K562 (cell line): ENCODE measurements around the gene RNF6. TPM values are rescaled to one million over a fixed set of nuclear protein-coding genes. Genes with fewer than 3 reads are reported as not detected.
A peak's percentile ranks its signal among the peaks of the same experiment; 100 is the strongest.

ENCODE experiments used
- ATAC-seq: fragments of 200-7000 bp; cut with Tn5 transposase; 3 replicates; pipeline ENCODE4 v1.9.1; 2020; ENCODE audit warnings: moderate library complexity
- BruUV-seq: library from RNA; stranded (reverse); fragments of 400-500 nt; replicated peaks from 2 replicates; lab custom pipeline; 2021; lab: Mats Ljungman, UMichigan
- CTCF ChIA-PET: fragments of 300-600 bp; formaldehyde crosslinking; extraction: SDS; loops from one replicate; lab custom pipeline; 2021; ENCODE audit warnings: low intra/inter-chr PET ratio; lab: Yijun Ruan, JAX
- POLR2A ChIA-PET: fragments of 300-600, 350-650 bp; sonication (Branson Sonifier 250); formaldehyde crosslinking; extraction: SDS; loops from one replicate; lab custom pipeline; 2021; ENCODE audit warnings: antibody characterized with exemption, inconsistent platforms; lab: Yijun Ruan, JAX
- DNase-seq, 4 experiments: peaks; one replicate each; pipeline versions ENCODE4 v3.0.0 to v3.0.0-alpha.2; 2011 to 2018; ENCODE audit warnings: low spot score in 3 of 4, mixed read lengths in 3 of 4; ENCODE audit errors: extremely low read depth in 1 of 4
- FAIRE-seq: peaks from 2 replicates; lab custom pipeline; 2011; peaks lifted over from hg19 to GRCh38; lab: Jason Lieb, UNC
- H2AFZ ChIP-seq: 2 replicates; pipeline ENCODE4 v1.6.0; 2011; ENCODE audit warnings: low read depth, low read length, control low read depth, inconsistent platforms
- H3K27ac ChIP-seq: fragments of 200-600 bp; 3 replicates; pipeline ENCODE4 v1.8.0; 2011; ENCODE audit warnings: low read depth, mild to moderate bottlenecking, control low read depth, inconsistent platforms, low read length, moderate library complexity, mixed read lengths; ENCODE audit errors: extremely low read depth
- H3K27me3 ChIP-seq, 2 experiments: fragments of 300-600 bp in 1 of 2; 2 replicates in 1 of 2; 3 replicates in 1 of 2; pipeline versions ENCODE4 v1.6.0 to v1.8.0; 2011; ENCODE audit warnings: inconsistent platforms in 2 of 2, low read length in 2 of 2, mild to moderate bottlenecking in 1 of 2, mixed read lengths in 1 of 2, moderate library complexity in 1 of 2; ENCODE audit not compliant: control insufficient read depth in 2 of 2, insufficient read depth in 2 of 2
- H3K36me3 ChIP-seq: fragments of 300-600 bp; 3 replicates; pipeline ENCODE4 v1.8.0; 2011; ENCODE audit warnings: mild to moderate bottlenecking, low read length, inconsistent platforms; ENCODE audit not compliant: control insufficient read depth, insufficient read depth
- H3K4me1 ChIP-seq, 2 experiments: fragments of 200-600 bp in 1 of 2; replicated peaks in 1 of 2; 2 replicates in 1 of 2; 3 replicates in 1 of 2; pipeline versions ENCODE4 v1.5.1 to v1.8.0; 2011; ENCODE audit warnings: inconsistent platforms in 2 of 2, low read length in 2 of 2, mild to moderate bottlenecking in 1 of 2, mixed read lengths in 1 of 2, moderate library complexity in 1 of 2; ENCODE audit not compliant: control insufficient read depth in 2 of 2, insufficient read depth in 2 of 2
- H3K4me2 ChIP-seq: 2 replicates; pipeline ENCODE4 v1.6.1; 2011; ENCODE audit warnings: low read length, control low read depth, inconsistent platforms, mixed read lengths; ENCODE audit not compliant: insufficient read depth
- H3K4me3 ChIP-seq: fragments of 200-600 bp; sonication (generic), shearing (Covaris generic); 2 replicates; pipeline ENCODE4 v1.5.1; 2016; ENCODE audit warnings: control low read depth, inconsistent platforms
- H3K79me2 ChIP-seq: fragments of 200-600 bp; 3 replicates; pipeline ENCODE4 v1.8.0; 2011; ENCODE audit warnings: low read length, inconsistent platforms; ENCODE audit not compliant: control insufficient read depth, insufficient read depth
- H3K9ac ChIP-seq, 2 experiments: 2 replicates each; pipeline versions ENCODE4 v1.6.0 to v1.6.1; 2011; ENCODE audit warnings: low read depth in 2 of 2, low read length in 2 of 2, control low read depth in 1 of 2, inconsistent platforms in 1 of 2, mild to moderate bottlenecking in 1 of 2, mixed read lengths in 1 of 2; ENCODE audit not compliant: insufficient read depth in 1 of 2
- H3K9me1 ChIP-seq: one replicate; pipeline ENCODE4 v1.6.0; 2011; ENCODE audit warnings: inconsistent platforms, mild to moderate bottlenecking, low read length, moderate library complexity; ENCODE audit not compliant: control insufficient read depth, insufficient read depth
- H3K9me3 ChIP-seq: replicated peaks from 2 replicates; pipeline ENCODE4 v1.5.1; 2011; ENCODE audit warnings: low read depth, low read length, inconsistent platforms; ENCODE audit not compliant: control insufficient read depth, insufficient read depth
- H4K20me1 ChIP-seq: replicated peaks from 2 replicates; pipeline ENCODE4 v1.6.1; 2011; ENCODE audit warnings: low read length, inconsistent platforms, mixed read lengths; ENCODE audit not compliant: control insufficient read depth, insufficient read depth
- WGBS: fragments of 100-300 bp; shearing (Covaris generic); methylation state at CpG from one replicate; pipeline ENCODE4 v1.1.6; 2016; ENCODE audit warnings: low coverage, mixed read lengths; ENCODE audit not compliant: insufficient coverage; ENCODE audit errors: missing lambda C conversion rate; 5-methylcytosine and 5-hydroxymethylcytosine counted together
- in situ Hi-C: fragments of 300-500 bp; cut with MboI; formaldehyde crosslinking; loops from 4 replicates; pipeline ENCODE4 v1.15.0; 2018; ENCODE audit warnings: inconsistent platforms, mixed read lengths
- intact Hi-C: fragments of 100-400 bp; cut with micrococcal nuclease; formaldehyde crosslinking; loops from 2 replicates; pipeline ENCODE4 v1.14.2; 2022
- polyA plus RNA-seq, 8 experiments: library from polyadenylated mRNA; depleted of rRNA in 4 of 8; stranded (reverse) in 5 of 8; unstranded in 3 of 8; fragments of >200 nt; fragmentation: Nextera tagmentation in 2 of 8; fragmentation: Illumina TruSeq in 1 of 8; extraction: Ambion mirVana in 2 of 8; extraction: Trizol in 1 of 8; gene quantifications; 2 replicates each; pipeline versions ENCODE4 v1.2.1 to v1.2.3, GENCODE V29; 2011 to 2014; ENCODE audit warnings: inconsistent platforms in 1 of 8, missing spikeins in 1 of 8
- total RNA-seq, 7 experiments: library from RNA; depleted of rRNA in 6 of 7; stranded (reverse); fragments of >200 nt in 6 of 7; fragmentation: Illumina TruSeq in 2 of 7; extraction: Trizol in 2 of 7; gene quantifications; 2 replicates each; pipeline versions ENCODE4 v1.2.1 to v1.2.3, GENCODE V29; 2011 to 2021; ENCODE audit warnings: low replicate concordance in 1 of 7
- TF ChIP-seq, protein P1 (sequence below): fragments of 450-650 bp; IDR thresholded peaks from 2 replicates; pipeline ENCODE4 v1.6.1; 2016
- TF ChIP-seq, protein P2 (sequence below), 2 experiments: fragments of 450-650 bp in 1 of 2; sonication (generic) in 1 of 2; formaldehyde crosslinking in 1 of 2; IDR thresholded peaks in 1 of 2; conservative IDR thresholded peaks in 1 of 2; 2 replicates each; pipeline versions ENCODE4 v1.6.1 to v1.8.1; 2016 to 2023; ENCODE audit warnings: mild to moderate bottlenecking in 2 of 2, moderate library complexity in 2 of 2, inconsistent platforms in 1 of 2, missing genetic modification reagents in 1 of 2

Gene RNF6
- total and polyA plus RNA-seq, 9 of the 15 experiments (the other 6 are each of a cell fraction or from before 2014, with no cell fraction given) = 12.0 to 31.4 (median 22.3) TPM

DNA sequence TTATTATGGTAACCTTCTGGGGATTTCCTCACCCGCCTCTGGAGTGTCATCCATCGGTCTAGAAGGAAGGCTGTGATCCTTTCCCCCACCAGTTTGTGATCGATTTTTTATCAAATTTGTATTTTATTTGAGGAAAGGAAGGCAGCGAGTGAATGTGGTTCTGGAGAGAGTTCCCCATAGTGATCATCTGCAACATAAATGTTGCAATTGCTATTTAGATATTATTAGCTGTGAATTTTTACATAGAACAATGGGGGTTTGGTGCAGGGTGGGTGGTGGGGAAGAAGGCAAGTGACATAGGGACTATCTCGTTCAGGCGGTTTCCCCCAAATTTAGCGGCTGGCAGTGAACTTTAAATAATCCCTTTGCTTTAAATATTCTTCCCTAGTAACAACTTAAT lies 33.0 kb upstream of the RNF6 start:
- FAIRE-seq = no peak
- POLR2A ChIA-PET = interaction anchor here (0.6 kb wide), 1 partner anchor 944 kb away, joined by 3 read pairs; no protein-coding TSS in a partner anchor
- ATAC-seq = no peak
- H3K36me3 ChIP-seq = no peaks in the 10 kb centered on the region
- no peak overlapping the region for H2AFZ ChIP-seq
- TF ChIP-seq, protein P1, sequence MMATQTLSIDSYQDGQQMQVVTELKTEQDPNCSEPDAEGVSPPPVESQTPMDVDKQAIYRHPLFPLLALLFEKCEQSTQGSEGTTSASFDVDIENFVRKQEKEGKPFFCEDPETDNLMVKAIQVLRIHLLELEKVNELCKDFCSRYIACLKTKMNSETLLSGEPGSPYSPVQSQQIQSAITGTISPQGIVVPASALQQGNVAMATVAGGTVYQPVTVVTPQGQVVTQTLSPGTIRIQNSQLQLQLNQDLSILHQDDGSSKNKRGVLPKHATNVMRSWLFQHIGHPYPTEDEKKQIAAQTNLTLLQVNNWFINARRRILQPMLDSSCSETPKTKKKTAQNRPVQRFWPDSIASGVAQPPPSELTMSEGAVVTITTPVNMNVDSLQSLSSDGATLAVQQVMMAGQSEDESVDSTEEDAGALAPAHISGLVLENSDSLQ = no peak
- TF ChIP-seq, protein P2, sequence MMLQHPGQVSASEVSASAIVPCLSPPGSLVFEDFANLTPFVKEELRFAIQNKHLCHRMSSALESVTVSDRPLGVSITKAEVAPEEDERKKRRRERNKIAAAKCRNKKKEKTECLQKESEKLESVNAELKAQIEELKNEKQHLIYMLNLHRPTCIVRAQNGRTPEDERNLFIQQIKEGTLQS (IDR thresholded peaks at IDR 0.05) = no peak
- TF ChIP-seq, protein P2 (CRISPR knock-in tag; conservative IDR thresholded peaks at IDR 0.05) = no peak
- TF ChIP-seq, all 486 proteins: peak for 0
- Histone ChIP-seq H4K20me1 (no peaks in the 10 kb centered on the region; the same call in none of the 2 replicates), H3K4me3 (peak overlapping the region; percentile 79), H3K79me2 (peaks cover 57% of the 10 kb centered on the region), H3K27me3 (no peaks in the 10 kb centered on the region), H3K9me1 (no peaks in the 10 kb centered on the region), H3K27ac (peak overlapping the region; percentile 92), H3K4me2 (peak overlapping the region; percentile 83), H3K9me3 (no peaks in the 10 kb centered on the region), H3K4me1 (peaks cover 0 to 2% of the 10 kb centered on the region in 2 experiments; a peak in 2 of 5 replicates), H3K9ac (peak overlapping the region; percentile 56 to 98; a peak in 3 of 4 replicates)
- DNase-seq = no peak
- in situ Hi-C loops (no loop called here), intact Hi-C loops (loop anchor here (2.0 kb wide), 1 partner anchor 34 kb away; no protein-coding TSS in a partner anchor)
- 0% methylated on average over 7 of the region's 7 CpGs for WGBS
- CTCF ChIA-PET = no interaction called here
- BruUV-seq = no TSS peak
